Measurements from ENCODE around the gene TAF15. TPM values are rescaled to one million over a fixed set of nuclear protein-coding genes. Genes with fewer than 3 reads are reported as not detected.
A peak's percentile ranks its signal among the peaks of the same experiment; 100 is the strongest.

Gene TAF15
- total RNA-seq, 1 donor, result 55.0 TPM

DNA sequence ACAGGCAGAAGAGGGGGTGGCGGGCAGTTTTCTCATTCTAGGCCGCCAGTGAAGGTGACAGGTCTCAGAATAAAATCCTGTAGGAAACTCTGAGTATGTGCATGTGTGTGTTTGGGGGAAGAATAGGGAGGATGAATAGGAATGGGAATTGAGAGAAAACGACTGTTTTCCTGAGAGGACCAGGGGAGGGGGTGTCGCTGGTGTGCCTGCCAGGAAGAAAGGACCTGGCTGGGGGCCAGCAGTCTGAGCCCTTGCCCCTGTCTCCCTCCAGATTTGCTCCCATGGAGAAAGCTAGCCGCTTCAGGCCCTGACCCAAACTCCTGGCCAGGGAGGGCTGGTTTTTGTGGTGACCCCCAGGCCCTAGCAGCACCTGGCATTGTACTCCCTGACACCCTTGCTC is 34.2 kb upstream of the TAF15 start:
- peaks cover 36% of the 10 kb centered on the region for H3K4me1 ChIP-seq (ENCODE audit: insufficient read depth, low read length)
- TF ChIP-seq, protein P1, sequence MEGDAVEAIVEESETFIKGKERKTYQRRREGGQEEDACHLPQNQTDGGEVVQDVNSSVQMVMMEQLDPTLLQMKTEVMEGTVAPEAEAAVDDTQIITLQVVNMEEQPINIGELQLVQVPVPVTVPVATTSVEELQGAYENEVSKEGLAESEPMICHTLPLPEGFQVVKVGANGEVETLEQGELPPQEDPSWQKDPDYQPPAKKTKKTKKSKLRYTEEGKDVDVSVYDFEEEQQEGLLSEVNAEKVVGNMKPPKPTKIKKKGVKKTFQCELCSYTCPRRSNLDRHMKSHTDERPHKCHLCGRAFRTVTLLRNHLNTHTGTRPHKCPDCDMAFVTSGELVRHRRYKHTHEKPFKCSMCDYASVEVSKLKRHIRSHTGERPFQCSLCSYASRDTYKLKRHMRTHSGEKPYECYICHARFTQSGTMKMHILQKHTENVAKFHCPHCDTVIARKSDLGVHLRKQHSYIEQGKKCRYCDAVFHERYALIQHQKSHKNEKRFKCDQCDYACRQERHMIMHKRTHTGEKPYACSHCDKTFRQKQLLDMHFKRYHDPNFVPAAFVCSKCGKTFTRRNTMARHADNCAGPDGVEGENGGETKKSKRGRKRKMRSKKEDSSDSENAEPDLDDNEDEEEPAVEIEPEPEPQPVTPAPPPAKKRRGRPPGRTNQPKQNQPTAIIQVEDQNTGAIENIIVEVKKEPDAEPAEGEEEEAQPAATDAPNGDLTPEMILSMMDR (IDR thresholded peaks at IDR 0.05; ENCODE audit: extremely low read depth, low read depth, low read length), result no peak
- H3K27ac ChIP-seq (ENCODE audit: low read depth, low read length), result no peak overlapping the region
- no peaks in the 10 kb centered on the region for H3K9me3 ChIP-seq (ENCODE audit: low read depth, low read length)
- H3K4me2 ChIP-seq (ENCODE audit: insufficient read depth, low read length), result no peak overlapping the region
- peaks cover 15% of the 10 kb centered on the region for H3K27me3 ChIP-seq (ENCODE audit: insufficient read depth, low read length)
- no peaks in the 10 kb centered on the region for H3K36me3 ChIP-seq (ENCODE audit: insufficient read depth, low read length)
- no peaks in the 10 kb centered on the region for H3K79me2 ChIP-seq (ENCODE audit: insufficient read depth, low read length)
- no peak overlapping the region for H3K4me3 ChIP-seq (ENCODE audit: insufficient read depth, low read length)
- no peaks in the 10 kb centered on the region for H4K20me1 ChIP-seq (ENCODE audit: insufficient read depth, low read length)
- peak; percentile 80 for DNase-seq (ENCODE audit: insufficient read length, low spot score, missing footprints)
- H2AFZ ChIP-seq (ENCODE audit: low read length), result no peak overlapping the region

DNA sequence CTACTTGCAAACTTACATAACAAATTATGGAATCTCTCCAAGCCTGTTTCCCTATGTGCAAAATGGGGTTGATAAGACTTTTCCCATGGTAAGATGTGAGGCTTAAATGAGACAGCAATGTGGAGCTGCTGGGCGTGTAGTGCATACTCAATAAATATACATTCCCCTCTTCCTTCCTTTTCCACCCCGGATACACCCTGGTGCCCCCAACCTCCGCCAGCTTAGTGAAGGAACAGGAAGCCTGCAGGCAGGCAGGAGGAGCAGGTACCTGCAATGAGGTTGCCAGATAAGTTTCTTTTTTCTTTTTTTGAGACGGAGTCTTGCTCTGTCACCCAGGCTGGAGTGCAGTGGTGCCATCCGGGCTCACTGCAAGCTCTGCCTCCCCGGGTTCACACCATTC is 33.7 kb upstream of the TAF15 start:
- peaks cover 36% of the 10 kb centered on the region for H3K4me1 ChIP-seq (ENCODE audit: insufficient read depth, low read length)
- no peak for DNase-seq (ENCODE audit: insufficient read length, low spot score, missing footprints)
- no peaks in the 10 kb centered on the region for H3K79me2 ChIP-seq (ENCODE audit: insufficient read depth, low read length)
- no peak overlapping the region for H2AFZ ChIP-seq (ENCODE audit: low read length)
- TF ChIP-seq, protein P1 (IDR thresholded peaks at IDR 0.05; ENCODE audit: extremely low read depth, low read depth, low read length), result no peak
- no peaks in the 10 kb centered on the region for H3K36me3 ChIP-seq (ENCODE audit: insufficient read depth, low read length)
- H3K9me3 ChIP-seq (ENCODE audit: low read depth, low read length), result no peaks in the 10 kb centered on the region
- no peak overlapping the region for H3K4me3 ChIP-seq (ENCODE audit: insufficient read depth, low read length)
- H3K27ac ChIP-seq (ENCODE audit: low read depth, low read length), result no peak overlapping the region
- H4K20me1 ChIP-seq (ENCODE audit: insufficient read depth, low read length), result no peaks in the 10 kb centered on the region
- H3K4me2 ChIP-seq (ENCODE audit: insufficient read depth, low read length), result no peak overlapping the region
- H3K27me3 ChIP-seq (ENCODE audit: insufficient read depth, low read length), result peaks cover 15% of the 10 kb centered on the region

GRCh38 chr17:35778641-35779196 is 30.6 kb upstream of the TAF15 start:
- Histone ChIP-seq H3K4me2 (ENCODE audit: insufficient read depth, low read length) (peak overlapping the region; percentile 6), H3K27ac (ENCODE audit: low read depth, low read length) (no peak overlapping the region), H3K9me3 (ENCODE audit: low read depth, low read length) (no peaks in the 10 kb centered on the region)

DNA sequence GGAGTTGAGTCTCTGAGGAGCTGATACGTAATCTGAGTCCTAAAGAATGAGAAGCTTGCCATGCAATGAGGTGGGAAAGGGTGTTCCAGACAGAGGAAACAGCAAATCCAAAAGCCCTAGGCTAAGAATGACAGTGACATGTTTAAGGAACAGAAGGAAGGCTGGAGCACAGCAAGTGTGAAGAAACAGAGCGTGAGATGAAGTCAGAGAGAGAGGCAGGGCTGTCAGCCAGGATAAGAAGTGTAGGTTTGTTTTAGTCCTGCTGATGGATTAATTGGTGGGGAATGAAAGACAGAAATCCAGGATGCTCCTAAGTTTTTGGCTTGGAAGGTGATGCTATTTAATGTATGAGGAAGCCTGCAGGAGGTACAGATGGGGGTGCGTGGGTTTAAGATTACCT is 28.3 kb upstream of the TAF15 start:
- no peaks in the 10 kb centered on the region for H3K36me3 ChIP-seq (ENCODE audit: insufficient read depth, low read length)
- peaks cover 35% of the 10 kb centered on the region for H3K27me3 ChIP-seq (ENCODE audit: insufficient read depth, low read length)
- TF ChIP-seq, protein P1 (IDR thresholded peaks at IDR 0.05; ENCODE audit: extremely low read depth, low read depth, low read length), result no peak
- H4K20me1 ChIP-seq (ENCODE audit: insufficient read depth, low read length), result no peaks in the 10 kb centered on the region
- no peak overlapping the region for H3K4me3 ChIP-seq (ENCODE audit: insufficient read depth, low read length)
- no peak overlapping the region for H2AFZ ChIP-seq (ENCODE audit: low read length)
- no peak overlapping the region for H3K27ac ChIP-seq (ENCODE audit: low read depth, low read length)
- H3K4me2 ChIP-seq (ENCODE audit: insufficient read depth, low read length), result no peak overlapping the region
- H3K9me3 ChIP-seq (ENCODE audit: low read depth, low read length), result no peaks in the 10 kb centered on the region
- peaks cover 43% of the 10 kb centered on the region for H3K4me1 ChIP-seq (ENCODE audit: insufficient read depth, low read length)
- no peak for DNase-seq (ENCODE audit: insufficient read length, low spot score, missing footprints)
- H3K79me2 ChIP-seq (ENCODE audit: insufficient read depth, low read length), result no peaks in the 10 kb centered on the region

More at GRCh38 chr17:35778641-35779196, 30.6 kb upstream of the TAF15 start:
- TF ChIP-seq, protein P1 (IDR thresholded peaks at IDR 0.05; ENCODE audit: extremely low read depth, low read depth, low read length), result no peak
- no peak overlapping the region for H3K4me3 ChIP-seq (ENCODE audit: insufficient read depth, low read length)
- no peaks in the 10 kb centered on the region for H3K36me3 ChIP-seq (ENCODE audit: insufficient read depth, low read length)
- H3K27me3 ChIP-seq (ENCODE audit: insufficient read depth, low read length), result peaks cover 34% of the 10 kb centered on the region
- DNase-seq (ENCODE audit: insufficient read length, low spot score, missing footprints), result peak; percentile 10
- H4K20me1 ChIP-seq (ENCODE audit: insufficient read depth, low read length), result no peaks in the 10 kb centered on the region
- H3K79me2 ChIP-seq (ENCODE audit: insufficient read depth, low read length), result no peaks in the 10 kb centered on the region
- H3K4me1 ChIP-seq (ENCODE audit: insufficient read depth, low read length), result peaks cover 42% of the 10 kb centered on the region
- no peak overlapping the region for H2AFZ ChIP-seq (ENCODE audit: low read length)

Data from osteoblast (primary cell).